NOMO-1 treated with dmso at 0.1 percent for 144 hours (cell line): Measurements from ENCODE around the gene RBM19.

Source experiments
- DNase-seq: peaks from one replicate; lab custom pipeline; 2025; ENCODE audit not compliant: unreplicated experiment; lab: John Stamatoyannopoulos, UW

RBM19 gene

DNA sequence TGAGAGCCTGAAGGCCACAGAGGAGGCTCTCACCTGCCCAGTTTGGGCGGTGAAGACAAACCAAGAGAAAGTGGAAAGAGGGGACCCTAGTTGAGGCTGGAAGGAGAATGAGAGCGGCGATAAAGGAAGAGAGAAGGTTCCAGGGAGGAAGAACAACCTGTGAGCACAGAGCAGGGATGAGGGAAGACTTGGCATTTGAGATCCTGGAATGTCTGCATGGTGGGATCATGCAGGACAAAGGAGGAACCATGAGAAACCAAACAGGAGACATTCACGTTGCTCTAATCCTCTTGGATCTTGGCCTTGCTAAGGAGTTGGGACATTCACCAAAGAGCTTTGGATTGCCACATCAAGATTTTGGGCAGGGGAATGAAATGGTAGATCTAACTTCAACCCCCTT is 22.9 kb upstream of the RBM19 start:
- DNase-seq, result no peak

DNA sequence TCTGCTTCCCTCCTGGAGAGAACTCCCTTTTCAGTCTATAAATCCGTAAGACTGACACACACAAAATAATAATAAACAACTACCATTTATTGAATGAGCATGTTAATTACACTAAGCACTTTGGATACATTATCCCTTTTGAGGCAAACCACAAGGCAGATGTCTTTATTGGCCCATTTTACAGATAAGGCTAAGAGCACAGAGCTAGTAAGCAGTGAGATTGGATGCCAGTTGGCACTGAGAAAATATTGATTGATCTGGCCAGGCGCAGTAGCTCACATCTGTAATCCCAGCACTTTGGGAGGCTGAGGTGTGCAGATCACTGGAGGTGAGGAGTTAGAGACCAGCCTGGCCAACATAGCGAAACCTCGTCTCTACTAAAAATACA is 21.9 kb upstream of the RBM19 start:
- DNase-seq, result no peak

DNA sequence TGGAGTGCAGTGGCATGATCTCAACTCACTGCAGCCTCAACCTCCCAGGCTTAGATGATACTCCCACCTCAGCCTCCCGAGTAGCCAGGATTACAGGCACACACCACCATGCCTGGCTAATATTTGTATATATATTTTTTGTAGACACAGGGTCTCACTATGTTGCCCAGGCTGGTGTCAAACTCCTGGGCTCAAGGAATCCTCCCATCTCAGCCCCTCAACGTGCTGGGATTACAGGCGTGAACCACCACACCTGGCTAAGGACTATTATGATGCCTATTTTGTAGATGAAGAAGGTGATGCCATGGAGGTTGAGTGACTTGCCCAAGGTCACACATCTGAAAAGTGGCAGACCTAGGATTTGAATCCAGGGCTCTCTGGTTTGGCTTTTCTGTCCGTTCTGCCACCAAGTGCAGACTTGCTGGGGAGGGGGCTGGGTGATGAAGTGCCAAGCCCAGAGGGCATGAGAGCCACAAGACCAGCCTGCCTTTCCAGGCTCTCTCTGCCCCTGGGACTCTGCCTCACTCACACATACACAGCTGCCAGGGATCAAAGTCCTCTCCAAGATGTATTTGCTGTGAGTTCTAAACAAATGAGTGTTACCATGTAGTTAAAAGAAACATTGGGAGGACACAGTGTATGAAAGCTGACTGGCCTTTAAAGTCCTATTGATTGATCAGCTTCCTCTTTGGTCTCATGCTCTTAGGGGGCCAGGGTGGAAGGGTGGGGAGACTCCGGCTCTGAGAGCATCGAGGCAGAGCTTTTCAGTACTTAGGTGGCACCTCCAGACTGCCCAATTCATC is 21.3 kb upstream of the RBM19 start:
- no peak for DNase-seq

DNA sequence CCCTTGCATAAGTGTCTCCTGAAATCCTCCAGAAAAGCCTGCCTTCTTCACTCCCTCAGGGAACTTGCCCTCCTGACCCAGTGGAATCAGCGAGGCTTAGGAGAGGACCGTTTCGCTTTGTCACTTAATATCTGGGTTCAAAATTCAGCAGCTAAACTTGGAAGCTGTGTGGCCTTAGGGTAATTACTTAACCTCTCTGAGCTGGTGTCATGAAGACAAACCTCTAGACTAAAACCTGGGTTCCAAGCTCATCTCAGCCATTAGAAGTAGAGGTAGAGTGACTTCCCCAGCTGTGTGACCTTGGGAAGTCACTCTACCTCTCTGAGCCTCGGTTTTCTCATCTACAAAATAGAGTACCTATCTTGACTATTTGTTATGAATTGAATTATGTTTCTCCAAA is 18.3 kb upstream of the RBM19 start:
- no peak for DNase-seq

DNA sequence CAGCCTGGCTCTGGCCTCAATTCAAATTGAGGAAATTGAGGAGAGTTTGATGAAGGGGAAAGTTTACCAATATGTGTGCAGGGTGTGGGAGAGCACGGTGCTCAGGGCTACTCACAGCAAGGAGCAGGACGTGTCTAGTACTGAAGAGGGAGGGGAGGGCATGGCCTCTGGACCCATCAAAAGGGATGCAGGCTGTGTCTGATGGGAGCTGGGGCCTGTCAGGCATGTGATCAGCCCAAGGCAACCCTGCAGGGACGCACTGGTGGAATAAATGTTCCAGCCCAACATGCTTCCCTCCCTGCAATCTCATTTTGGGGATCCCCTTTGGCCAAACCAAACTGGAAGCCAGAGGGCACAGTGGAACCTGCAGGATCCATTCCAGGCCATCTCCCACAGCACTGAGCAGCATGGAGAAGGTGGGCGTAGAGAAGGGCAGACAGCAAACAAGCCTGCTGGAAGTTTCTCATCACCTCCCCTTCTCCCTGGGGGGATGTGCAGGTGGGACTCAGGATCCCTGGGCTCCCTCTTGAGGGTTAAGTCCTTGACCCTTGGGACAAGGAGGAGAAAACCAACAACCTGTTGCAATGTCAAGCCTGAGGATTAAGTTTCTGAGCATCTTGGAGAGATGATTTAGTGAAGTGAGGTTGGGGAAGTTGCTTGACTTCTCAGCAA is 17.8 kb upstream of the RBM19 start:
- DNase-seq, result no peak

DNA sequence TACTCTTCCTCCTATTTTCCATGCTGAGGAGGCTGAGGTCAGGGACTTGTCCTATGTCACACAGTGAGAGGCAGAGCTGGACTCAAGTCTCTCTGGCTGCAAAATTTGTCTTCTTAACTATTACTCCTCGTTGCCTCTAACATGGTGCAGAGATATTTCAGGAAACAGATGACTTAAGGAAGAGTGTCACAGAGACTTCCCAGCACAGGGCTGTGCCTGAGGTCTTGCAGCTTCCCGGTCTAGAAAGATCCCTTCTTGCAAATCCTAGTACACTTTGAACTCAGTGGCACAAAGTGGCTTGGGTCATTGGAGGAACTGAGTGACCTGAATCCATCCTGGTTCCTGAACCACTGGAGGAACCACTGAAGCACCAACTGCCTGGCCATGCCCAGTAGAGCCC is 17.1 kb upstream of the RBM19 start:
- no peak for DNase-seq

DNA sequence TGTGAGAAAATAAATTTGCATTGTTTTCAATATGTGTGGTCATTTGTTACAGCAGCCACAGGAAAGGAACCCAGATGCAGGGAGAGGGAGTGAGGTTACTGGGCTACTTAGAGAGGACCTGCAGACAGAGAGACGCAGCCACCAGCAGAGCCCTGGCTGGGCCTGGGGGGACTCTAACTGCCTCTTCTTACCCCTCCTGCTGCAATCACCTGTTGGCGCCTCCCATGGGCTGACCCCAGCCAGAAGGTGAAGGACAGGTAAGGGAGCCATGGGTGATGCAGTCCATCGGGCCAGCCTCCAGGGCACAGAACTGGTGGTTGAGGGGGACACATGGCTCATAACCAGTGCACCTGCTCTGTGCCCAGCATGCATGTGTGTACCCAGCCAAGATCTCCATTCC is 15.8 kb upstream of the RBM19 start:
- DNase-seq, result no peak

DNA sequence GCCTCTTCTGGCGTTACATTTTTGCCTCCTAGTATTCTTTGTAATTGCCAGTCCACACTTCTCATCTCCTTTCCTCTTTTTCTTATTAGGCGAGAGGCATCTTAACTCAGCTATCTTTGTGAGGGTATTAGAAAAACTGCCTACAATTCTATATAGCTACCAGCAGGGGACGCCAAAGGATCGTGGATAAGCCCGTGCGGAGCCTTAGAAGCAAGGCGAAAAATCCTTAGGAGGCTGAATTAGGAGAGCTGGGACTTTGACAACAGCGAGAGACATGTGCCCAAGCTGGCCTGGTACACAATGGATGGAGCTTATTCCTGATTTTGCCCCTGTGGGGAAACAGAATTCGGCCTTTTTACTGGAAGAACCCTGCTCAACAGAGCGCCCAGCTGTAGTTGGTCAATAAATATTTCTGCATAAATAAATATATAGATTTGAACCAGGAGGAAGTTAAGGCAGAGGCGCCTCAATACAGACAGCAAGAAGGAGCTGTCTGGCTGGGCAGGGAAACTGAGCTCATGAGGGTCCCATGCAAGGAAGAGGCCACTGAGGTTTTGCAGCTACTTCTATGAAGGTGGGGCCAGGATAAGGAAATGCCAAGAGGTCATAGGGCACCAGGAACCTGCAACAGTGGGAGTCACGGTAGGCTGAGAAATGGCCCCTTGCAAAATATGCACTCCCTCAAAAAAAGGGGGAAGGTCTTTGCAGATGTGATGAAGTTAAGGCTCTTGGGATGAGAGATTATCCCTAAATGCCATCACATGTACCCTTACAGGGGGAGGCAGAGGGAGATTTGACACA is 14.6 kb upstream of the RBM19 start:
- DNase-seq, result no peak

DNA sequence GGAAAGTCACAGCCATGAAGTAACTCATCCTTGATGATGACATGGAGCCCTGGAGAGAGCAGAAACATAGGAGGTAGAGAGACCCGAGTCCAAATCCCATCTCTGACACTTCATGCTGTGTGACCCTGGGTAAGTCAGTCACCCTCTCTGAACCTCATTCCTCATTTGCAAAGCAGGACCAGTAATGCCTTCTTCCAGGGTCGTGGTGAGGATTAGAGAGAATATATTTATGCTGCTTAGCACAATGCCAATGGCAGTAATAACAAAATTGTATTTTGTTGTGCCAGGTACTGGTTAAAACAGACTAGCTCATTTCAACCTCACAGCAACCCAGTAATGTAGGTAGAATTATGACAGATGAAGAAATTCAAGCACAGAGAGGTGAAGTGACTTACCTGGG is 13.9 kb upstream of the RBM19 start:
- no peak for DNase-seq

DNA sequence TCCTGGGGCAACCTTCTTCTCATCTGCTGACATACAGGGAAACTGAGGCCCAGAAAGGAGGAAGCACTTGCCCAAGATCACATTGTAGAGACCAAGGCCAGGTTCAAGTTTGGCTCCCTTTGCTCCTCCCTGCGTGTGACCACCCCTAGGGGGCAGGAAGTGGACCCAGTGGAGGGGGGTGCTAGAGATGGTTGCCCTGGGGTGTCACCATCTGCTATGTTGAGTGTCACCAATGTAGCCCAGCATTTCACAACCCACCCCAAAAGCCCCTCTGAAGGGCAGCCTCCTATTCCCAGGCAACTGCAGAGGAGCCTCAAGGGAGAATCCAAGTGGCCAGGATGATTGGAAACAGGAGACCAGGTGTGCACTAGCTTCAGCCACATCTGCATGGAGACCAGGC is 12.0 kb upstream of the RBM19 start:
- DNase-seq, result no peak

DNA sequence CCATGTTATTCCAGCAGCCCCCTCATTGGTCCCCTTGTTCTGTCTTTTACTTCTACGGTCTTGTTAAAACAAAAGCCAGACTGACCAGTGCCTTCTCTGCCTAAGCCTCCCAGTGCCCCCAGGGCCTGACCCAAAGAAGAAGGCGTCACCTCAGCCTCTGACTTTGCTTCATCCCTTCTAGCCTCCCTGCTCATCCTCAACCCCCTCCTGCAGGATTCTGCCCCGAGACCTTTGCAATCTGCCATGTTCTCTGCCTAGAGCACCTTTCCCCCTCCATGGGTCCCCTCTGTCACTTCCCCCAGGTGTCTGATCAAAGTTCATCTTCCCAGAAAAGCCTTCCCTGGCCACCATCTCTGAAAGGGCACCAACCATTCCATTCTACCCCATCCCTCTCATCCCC is 7.9 kb upstream of the RBM19 start:
- no peak for DNase-seq

DNA sequence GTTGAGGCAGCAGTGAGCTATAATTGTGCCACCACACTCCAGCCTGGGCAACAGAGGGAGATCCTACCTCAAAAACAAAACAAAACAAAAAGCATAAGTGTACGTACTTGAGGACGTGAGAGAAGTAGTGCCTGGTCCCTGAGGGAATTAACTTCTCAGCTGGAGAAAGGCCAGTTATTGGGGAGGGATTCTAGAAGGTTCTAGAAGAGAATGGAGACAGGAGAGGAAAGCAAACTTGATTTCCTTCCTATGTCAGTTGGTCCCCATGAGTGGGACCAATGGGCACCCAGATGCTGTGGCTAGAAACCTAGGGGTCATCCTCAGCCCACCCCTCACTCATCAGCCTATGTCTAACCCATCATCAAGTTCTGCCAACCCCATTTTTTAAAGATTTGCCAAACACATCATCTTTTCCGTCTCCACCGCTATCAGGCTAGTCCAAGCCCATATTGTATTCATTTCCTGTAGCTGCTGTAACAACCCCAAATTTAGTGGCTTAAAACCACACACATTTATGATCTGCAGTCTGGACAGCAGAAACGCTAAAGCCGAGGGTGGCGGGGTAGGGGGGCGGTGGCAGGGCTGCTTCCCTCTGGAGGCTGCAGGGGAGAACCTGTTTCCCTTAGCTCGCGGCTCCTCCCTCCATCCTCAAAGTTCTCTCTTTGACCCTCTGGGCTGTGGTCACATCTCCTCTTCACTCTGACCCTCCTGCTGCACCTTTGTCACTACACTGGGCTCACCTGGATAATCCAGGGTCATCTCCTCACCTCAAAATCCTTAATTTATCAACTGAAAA is 7.2 kb upstream of the RBM19 start:
- no peak for DNase-seq

DNA sequence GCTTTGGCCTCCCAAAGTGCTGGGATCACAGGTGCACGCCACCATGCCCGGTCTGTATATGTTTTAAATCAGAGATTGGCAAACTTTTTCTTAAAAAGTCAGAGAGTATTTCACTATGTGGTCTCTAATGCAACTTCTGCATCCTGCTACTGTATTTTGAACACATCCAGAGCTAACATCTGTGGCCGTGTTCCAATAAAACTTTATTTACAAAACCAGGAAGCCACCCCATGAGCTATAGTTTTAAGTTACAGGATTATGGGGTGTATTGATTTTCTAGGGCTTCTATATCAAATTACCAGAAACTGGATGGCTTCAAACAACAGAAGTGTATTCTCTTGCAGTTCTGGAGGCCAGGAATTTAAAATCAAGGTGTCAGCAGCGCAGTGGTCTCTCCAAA is 5.3 kb upstream of the RBM19 start:
- no peak for DNase-seq

DNA sequence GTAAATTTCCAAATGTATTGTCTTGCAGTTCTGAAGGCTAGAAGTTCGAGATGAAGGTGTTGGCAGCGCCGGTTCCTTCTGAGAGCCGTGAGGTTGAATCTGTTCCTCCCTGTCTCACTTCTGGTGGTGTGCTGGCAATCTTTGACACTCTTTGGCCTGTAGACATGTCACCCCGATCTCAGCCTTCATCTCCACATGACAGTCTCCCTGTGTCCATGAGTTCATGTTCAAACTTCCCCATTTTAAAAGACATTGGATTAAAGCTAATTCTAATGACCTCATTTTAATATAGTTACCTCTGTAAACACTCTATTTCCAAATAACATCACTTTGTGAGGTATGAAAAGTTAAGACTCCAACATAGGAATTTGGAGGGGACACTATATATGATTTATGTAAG is 4.1 kb upstream of the RBM19 start:
- DNase-seq, result no peak

DNA sequence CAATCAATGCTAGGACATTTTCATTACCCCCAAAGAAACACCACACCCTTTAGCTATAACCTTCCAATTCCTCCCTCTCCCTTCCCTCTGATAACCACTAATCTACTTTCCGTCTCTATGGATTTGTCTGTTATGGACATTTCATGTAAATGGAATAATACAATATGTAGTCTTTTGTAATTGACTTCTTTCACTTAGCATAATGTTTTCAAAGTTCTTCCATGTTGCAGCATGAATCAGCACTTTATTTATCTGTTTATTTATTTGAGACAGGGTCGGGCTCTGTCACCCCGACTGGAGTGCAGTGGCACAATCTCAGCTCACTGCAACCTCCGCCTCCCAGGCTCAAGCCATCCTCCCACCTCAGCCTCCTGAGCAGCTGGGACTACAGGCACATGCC is 1.2 kb upstream of the RBM19 start:
- no peak for DNase-seq

DNA sequence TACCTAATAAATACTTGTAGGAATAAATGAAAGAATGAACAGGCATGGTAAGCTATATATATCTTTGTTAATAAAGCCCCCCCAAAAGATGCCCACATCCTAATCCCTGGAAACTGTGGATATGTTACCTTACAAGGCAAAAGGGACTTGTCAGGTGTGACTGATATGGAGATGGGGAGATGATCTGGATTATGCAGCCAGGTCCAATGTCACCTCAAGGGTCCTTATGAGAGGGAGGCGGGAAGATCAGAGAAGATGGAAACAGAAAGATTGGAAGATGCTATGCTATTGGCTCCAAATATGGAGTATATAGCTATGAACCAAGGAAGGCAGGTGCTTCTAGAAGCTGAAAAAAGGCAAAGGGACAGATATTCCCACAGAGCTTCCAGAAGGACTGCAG is 3.4 kb downstream of the RBM19 start:
- no peak for DNase-seq

DNA sequence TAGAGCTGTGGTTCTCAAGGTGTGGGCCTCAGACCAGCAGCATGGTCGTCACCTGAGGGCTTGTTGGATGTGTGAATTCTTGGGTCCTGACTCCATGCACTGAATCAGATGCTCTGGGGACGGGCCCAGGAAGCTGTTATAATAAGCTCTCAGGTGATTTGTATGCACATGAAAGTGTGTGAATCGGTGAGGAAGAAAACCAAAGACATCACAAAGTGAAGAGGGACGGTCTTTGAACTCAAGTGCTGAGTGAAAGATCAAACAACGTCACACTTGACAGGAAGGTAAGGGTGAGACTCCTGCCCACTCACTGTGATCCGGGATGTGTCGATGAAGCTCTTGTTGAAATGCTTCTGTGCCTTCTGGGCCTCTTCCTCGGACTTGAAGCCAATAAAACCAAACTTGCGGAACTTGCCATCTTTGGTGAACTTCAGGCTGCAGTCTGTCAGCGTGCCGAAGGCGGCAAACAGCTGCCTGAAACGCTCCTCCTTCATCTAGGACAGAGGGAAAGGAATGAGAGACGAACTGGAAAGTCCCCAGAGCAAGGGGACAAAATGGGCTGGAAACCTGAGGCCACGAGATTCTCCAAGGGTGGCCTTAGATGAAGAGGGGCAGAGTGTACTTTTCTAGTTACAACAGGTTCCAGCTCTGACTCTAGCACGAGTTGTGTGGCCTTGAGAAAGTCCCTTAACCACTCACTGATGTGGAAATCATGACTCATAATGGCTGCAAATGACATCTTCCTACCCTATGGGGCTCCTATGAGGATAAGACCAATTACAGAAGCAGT is 4.0 kb downstream of the RBM19 start:
- no peak for DNase-seq

DNA sequence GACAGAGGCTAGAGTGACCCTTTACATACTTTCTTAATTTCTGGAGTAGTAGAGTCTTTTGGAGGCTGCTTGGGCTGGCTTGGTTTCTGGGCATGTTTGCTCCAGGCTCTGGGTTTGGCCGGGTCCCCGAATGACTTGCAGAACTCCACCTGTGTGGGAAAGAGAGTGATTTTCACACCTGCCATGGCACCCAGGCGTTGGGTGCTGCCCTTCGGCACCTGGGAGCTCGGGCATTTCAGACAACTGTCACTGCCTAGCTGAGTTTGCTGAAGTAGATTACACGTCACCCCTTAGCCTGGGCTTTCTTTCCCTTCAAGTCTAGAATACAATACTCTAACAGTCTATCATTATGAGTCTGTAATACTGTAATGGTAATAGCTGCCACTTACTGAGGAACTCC is 6.1 kb downstream of the RBM19 start:
- no peak for DNase-seq

DNA sequence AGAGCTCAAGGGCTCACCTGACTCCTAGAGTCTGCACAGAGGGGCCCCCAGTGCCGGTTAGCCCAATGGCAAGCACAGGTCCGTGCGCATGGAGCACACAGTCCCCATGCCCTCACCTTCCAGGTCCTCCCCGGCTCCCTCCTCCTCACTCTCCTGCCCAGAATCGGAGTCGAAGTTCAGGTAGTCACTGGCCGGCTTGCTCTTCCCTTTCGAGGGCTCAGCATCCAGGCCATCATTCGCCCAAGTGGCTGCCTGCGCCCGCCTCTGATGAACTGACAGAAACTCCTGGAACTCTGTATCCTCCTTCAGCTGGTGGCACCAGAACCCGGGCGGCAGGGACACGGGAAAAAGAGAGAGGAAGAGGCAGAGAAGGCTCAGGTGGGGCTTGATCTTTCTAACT is 7.0 kb downstream of the RBM19 start:
- DNase-seq, result no peak

DNA sequence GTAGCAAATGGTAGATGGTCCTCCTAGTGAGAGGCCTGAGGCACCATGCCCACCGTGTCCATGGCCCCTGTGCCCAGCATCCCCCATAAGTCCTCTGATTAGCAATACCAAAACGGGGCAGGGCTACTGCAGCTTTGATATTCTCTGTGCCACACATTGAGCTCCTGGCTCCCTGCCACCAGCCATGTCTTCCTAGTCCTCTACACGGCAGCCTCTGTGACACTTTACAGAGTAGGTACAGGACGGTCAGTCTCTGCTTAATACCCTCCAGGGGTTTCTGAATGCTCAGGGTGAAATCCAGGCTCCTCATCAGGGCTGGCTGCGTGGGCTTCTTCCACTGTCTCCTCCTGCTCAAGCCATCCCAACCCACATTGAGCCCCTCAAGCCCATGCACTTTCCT is 8.0 kb downstream of the RBM19 start:
- no peak for DNase-seq

DNA sequence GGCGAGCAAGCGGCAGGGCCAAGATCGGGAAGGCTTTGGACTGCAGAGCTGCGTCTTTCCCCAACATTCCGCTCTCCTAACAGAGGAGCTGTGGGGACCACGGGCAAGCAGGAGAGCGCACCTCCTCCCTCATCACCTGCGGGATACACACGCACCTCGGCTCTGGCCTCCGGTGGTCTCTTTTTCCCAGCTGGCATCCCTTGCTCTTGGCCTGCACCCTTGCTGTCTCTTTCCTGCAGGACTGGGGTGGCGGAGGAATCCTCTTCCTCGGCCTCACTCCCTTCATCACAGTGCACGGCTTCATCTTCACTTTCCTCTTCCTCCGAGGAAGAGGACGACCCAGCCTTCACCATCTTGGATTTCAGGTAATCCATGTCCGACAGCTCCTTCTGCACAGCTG is 8.5 kb downstream of the RBM19 start:
- DNase-seq, result no peak
